Stromal cell of bone marrow (primary cell): ENCODE results near the gene TAF1C.

Source experiments
- DNase-seq: peaks from one replicate; pipeline ENCODE4 v3.0.0-alpha.2; 2012; ENCODE audit warnings: low read depth

The TAF1C gene

DNA sequence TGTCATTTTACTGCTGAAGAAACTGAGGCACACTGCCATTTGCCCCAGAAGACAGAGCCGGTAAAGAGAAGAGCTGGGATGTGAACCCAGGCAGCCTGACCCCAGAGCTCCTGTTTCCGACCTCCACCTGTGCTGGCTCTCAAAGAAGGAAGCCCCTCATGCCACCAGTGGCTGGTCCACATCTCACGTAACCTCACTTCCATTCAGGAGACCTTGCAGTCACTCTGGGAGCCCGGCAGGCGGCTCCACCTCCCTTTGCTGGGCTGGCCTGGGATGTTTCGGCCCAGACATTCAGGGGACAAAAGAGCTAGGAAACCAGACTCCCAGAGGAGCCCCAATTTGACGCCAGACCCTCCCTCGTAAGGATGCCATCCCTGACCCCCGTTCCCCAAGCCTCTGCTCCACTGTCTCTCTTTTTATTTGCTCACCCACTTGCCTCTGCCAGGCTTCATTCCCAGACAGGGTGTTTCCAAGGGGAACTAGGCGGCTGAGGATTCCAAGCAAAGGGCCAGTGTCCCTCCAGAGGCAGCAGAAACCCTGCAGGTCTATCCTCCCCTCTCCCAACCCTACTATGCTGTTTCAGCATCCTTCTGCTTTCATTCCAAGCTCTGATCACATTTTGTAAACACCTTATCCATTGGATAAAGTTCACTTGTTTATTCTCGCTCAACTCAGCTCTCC, 2.8 kb downstream of the TAF1C start:
- DNase-seq = no peak

DNA sequence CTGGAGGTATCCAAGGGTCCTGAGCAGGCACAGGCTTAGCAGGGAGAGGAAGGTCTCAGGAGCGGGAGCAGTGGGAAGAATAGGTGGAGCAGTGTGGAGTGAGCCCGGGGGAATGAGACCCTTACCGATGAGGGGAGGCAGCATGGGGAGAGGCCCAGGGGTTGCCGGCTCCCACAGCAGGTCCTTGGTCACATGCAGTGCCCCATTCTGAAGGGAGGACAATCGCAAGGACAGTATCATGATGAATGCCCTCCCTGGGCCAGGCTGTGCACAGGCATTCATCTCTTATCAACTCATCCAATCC, 3.3 kb downstream of the TAF1C start:
- DNase-seq = no peak

DNA sequence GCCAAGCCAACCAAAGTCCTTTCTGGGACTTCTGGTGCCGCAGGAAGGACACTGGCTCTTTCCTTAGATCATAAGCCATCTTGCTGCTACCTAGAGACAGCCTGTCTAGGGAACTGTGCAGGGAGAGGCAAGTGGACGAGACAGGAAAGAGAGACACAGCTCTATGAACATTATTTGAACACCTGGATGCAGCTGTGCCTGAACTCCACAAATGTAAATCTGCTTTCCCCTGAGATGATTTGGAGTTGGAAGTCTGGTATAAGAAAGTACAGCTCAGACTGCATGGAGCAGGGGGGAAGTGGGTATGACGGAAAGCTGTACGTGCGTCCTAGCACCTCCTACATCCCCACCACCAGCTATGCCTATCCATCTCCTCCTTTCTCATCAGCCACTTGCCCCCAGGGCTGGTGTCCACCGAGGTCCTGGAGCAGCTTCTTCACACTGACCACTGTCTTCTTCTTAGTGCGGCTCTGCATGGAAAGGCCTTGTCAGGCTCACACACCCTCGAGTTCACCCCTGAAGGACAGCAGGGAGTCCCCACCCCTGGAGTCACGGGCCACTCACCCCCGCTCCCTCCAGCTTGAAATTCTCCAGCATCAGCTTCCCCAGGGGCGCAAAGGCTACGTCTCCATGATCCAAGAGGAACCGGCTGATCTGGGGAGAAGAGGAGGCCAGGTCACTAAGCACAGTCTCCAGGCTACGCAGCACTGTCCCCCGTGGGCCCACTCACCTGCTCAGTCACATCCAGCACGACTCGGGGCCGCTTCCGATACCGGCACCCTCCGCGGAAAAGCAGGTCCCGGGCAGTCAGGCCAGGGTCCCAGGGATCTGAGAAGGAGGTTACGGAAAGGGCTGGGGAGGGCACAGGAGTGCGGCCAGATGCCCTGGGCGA, 3.9 kb downstream of the TAF1C start:
- no peak for DNase-seq

DNA sequence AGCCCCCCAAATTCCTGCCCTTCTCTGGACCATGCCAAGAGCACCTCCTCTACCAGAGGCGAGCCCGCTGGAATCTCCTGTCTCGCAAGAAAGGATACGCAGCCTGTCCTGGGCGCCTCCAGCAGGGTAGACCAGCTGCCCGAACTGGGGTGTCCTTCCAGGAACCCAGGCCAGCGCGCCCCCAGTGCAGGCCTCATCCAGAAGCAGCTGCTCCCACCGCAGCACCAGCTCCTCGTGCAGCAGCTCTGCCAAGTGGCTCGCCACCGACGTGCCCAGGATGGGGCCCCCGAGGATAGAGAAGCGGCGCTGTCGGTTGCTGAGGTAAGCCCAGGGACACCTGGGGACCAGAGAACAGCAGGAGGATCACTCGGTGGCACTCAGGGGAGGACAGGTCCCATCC, 4.8 kb downstream of the TAF1C start:
- no peak for DNase-seq

DNA sequence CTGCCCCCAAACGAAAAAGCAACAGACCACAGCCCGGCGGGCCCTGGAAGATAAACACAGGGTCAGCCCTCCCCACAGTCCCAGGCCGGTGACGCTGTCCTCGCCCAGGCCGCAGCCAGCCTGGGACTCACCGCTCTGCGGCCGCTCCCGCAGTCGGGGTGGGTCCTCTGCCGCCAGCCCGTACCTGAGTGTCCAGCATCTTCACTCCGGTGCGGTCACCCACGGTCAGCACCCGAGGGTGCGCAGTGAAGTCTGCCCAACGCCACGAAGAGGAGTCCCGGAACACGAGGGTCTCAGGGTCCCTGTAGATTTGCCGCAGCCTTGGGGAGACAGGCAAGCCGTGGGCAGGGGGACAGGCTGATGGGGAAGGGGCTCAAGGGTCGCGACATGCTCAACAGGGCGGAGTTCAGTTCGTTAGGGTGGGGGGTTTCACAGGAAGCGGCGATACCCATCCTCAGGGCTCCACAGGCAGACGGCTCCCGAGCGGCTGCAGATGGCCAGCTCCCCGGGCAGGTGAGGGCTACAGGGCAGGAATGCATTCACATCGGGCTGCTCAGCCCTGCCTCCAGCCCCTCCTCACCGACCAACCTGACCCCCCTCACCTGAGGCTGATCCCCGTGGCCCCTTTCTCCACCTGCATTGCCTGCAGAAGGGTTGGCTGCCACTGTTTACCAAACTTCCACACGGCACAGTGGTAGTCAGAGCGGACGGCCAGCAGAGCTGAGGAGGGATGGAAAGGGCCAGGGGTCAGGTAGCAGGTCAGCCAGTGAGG, 5.5 kb downstream of the TAF1C start:
- no peak for DNase-seq

GRCh38 chr16:84180519-84181140, 6.2 kb downstream of the TAF1C start:
- no peak for DNase-seq

- no peak for DNase-seq
Observed at GRCh38 chr16:84179612-84180320, 7.1 kb downstream of the TAF1C start.

DNA sequence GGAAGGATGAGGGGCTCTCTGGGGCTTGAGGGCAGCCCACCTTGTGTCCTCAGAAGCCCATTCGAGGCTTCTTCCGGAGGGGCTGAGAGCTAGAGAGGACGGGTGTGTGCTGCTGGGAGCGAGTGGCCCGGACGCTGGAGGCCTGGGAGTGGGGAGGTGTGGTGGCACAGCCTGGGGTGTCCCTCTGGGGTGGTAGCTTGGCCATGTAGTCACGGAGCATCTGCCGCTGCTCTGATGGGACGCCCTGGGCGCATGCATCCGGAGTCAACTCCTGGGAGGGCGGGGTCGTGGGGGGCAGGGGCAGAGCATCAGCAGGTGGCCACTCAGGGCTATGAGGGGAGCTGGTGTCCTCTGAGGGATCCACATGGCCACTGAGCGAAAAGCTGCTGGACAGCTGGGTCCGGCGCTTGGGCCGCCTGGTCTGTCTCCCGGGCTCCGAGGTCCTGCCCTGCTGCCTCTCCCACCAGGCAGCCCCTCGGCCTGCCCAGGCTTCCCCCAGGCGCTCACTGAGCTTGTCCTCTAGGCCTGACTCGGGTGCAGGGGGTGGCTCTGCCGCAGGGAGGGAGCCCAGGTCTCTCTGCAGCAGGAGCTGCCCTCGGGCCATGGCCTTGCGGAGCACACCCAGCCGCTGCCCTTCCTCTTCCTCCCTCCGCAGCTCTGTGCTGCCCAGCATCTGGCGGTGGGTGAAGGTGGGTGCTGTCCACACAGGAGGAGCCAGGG, 7.8 kb downstream of the TAF1C start:
- no peak for DNase-seq

- DNase-seq = no peak
Observed at GRCh38 chr16:84178146-84178765, 8.6 kb downstream of the TAF1C start.

DNA sequence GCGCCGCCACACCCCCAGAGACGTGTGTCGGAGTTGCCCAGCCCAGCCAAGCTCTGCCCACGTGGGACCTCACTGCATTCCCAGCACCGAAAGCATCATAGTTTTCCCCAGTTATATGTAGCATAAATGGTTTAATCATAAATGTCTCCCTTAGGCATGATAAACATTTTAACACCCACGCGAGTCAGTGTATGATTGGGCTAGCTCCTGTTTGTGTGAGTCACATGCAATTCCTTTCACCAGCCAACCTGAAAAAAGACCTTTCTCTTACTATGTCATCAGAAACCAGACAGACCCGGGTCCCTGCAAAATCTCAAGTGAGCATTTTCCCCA, 9.2 kb downstream of the TAF1C start:
- no peak for DNase-seq

DNA sequence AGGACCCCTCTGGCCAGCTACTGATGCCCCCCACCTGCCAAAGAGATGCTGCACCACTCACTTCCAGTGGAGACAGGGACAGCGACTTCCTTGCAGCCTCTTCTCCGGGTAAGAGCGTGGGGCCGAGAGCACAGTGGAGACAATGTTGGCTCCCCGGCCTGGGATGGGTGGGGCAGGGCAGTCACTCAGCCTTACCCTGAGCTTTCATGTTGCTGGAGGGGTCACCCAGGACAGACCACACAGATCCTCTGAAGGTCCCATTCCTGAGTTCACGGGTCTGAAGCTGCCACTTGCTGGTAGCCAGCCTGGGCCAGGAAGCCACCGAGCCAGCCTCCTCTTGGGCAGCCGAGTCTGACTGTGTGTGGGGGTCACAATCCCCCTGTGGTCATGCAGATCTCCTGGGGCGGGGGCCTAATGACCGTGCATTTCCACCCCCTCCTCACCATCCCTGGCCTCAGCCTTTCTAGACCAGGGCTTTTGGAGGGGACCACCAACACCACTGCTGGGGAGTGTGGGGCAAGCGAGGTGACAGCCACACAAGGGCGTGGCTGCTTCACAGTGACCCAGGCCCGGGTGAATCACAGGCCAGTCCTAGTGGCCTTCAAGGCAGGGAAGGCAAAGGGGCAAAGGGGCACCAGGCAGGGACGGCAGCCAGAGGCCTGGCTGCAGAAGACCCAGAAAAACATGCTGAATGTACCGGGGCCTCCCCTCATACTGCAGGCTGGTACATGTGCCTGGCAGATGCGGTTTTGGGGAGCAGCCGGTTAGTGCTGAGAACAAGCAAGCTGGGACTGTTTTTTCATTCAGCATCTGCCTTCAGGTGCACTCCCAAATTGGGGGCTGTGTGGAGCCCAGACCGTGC, 10.4 kb downstream of the TAF1C start:
- no peak for DNase-seq

DNA sequence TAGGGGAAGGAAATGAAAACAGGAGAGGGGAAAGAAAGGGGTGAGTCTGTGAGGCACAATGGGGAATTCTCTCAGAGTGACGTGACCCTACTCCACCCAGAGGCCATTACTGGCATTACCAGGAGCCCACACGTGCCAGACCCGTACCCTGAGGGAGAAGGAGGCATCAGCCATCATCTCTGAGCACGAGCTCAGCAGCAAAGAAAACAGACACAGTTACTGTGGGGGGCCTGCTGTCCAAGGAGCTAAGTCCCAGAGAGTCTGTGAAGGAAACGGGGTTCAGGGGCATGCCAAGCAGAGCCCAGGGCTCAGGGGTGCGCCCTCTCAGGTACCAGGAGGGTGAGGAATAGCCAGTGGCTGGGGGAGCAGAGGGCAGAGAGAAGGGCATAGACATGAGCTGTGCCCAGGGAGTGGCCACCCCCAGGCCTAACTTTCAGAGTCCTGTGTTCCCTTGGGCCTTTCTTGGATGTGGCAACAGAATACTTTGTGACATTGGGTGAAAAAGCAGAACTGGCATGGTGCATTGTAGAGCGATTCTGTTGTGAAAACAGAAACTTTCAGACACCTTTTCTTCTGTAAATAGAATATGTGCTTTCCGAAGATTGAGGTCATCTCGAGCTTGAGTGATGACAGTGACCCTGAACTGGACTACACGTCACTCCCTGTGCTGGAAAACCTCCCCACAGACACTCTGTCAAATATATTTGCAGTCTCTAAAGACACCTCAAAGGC, 11.3 kb downstream of the TAF1C start:
- no peak for DNase-seq

DNA sequence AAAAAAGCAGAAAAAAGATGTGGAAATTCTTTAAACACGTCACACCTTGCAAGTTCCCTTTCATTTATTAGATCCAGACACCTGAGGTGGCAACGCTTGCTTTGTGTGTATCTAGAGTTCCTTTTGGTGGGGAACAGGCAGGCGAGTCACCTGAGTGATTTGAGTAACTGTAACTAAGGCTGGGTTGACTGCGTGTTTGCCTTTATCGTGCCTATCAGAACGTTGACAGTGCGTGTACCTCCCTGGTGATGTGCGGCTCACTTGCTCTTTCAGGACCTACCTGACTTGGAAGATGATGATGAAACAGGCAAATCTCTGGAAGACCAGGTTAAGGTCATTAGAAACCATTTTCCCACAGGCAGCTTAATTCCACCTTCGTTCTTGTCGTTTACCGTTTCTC, 12.5 kb downstream of the TAF1C start:
- no peak for DNase-seq

DNA sequence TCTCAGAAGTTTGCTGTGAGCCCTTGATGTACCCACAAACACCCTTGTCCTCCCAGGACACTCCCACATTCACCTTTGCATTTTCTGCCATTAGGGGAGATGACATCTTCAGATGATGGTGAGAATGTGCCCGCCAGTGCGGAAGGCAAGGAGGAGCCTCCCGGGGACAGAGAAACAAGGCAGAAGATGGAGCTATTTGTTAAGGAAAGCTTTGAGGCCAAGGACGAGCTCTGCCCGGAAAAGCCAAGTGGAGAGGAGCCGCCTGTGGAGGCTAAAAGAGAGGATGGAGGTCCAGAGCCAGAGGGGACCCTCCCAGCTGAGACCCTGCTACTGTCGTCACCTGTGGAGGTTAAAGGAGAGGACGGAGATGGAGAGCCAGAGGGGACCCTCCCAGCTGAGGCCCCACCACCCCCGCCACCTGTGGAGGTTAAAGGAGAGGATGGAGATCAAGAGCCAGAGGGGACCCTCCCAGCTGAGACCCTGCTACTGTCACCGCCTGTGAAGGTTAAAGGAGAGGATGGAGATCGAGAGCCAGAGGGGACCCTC, 17.0 kb downstream of the TAF1C start:
- DNase-seq = no peak

GRCh38 chr16:84166796-84167695, 19.8 kb downstream of the TAF1C start:
- DNase-seq = no peak

- DNase-seq = no peak
Observed at GRCh38 chr16:84165746-84166145, 21.1 kb downstream of the TAF1C start.

- DNase-seq = no peak
Observed at GRCh38 chr16:84161801-84162200, 25.1 kb downstream of the TAF1C start.

DNA sequence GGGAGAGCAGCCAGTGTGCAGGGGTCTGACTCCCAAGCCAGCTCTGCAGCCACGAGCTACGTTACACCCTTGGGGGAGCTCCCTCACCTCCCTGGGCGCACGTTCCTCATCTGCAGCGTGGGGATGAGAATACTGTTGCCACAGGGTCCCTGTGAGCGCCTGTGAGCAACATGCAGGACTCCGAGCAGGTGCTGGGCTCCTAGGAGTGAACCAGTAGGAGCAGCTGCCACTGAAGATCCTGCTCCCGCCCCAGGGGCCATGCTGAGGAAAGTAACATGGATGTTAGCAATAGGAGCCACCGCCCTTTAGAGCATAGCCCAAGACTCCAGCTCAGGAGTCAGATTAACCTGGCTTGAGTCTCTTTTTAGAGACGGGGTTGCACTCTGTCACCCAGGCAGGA, 25.8 kb downstream of the TAF1C start:
- DNase-seq = no peak
